Measurements from ENCODE around the gene MGLL. TPM values are rescaled to one million over a fixed set of nuclear protein-coding genes. Genes with fewer than 3 reads are reported as not detected.

The MGLL gene
- 51.6 TPM for polyA plus RNA-seq (2013, experiment 1 of 2; ENCODE audit: insufficient read length)
- 51.1 TPM for polyA plus RNA-seq (2013, experiment 2 of 2; ENCODE audit: insufficient read length)

- peak; percentile 56 for DNase-seq
Measured at GRCh38 chr3:127822041-127822681, at the start of gene MGLL. MGLL (minus strand) TSS chr3:127822515; CDS start chr3:127822318, 197 bp downstream.

GRCh38 chr3:127870156-127870555, 47.8 kb upstream of the MGLL start:
- no peak for DNase-seq

GRCh38 chr3:127867986-127868385, 45.7 kb upstream of the MGLL start:
- DNase-seq, result no peak

DNA sequence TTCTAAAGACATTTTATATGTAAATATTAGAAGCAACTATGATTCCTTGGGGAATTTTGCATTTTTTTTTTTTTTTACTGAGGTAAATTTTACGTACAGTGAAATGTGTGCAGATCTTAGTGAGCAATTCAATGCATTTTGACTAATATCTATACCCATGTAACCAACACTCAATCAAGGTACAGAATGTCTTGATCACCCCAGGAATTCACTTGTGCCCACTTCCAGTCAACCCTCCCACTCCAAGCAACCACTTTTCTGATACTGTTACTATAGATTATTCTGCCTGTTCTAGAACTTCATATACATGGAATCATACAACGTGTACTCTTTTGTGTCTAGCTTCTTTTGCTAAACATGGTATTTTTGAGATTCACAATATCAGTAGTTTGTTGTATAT, 45.1 kb upstream of the MGLL start:
- DNase-seq, result no peak

GRCh38 chr3:127865941-127866340, 43.6 kb upstream of the MGLL start:
- DNase-seq, result peak; percentile 61

GRCh38 chr3:127860211-127860696, 37.9 kb upstream of the MGLL start:
- DNase-seq, result no peak

- DNase-seq, result no peak
Measured at GRCh38 chr3:127859730-127860129, 37.4 kb upstream of the MGLL start.

DNA sequence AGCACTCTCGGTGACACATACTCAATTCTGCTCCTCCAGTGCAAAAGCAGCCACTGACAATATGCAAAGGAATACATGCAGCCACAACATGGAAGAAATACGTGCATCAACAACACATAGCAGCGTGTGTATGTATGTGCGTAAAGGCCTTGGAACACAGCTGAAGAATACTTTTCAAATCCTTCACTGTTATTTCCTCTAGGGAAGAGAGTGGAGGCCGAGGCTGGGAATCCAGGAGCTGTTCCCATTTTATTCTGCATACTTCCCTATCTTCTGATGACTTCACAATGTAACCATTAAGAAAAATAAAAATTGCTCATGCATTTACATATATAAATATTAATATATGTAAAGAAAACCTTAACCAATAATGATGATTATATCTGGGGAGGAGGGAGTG, 36.6 kb upstream of the MGLL start:
- DNase-seq, result no peak

DNA sequence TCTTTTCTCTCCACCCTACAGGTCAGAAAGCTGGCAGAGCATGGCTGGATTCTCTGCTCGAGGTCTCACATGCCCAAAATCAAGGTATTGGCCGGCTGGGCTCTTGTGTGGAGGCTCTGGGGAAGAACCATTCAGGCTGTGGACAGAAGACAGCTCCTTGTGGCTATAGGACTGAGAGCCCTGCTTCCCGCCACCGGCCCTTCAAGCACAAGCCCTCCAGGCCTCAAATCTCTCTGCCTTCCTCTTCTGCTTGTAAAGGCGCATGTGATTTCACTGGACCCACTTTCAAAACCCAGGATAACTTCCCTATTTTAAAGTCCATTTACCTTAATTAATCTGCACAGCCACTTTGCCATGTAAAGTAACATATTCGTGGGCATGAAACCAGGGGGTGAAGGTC, 36.2 kb upstream of the MGLL start:
- no peak for DNase-seq

DNA sequence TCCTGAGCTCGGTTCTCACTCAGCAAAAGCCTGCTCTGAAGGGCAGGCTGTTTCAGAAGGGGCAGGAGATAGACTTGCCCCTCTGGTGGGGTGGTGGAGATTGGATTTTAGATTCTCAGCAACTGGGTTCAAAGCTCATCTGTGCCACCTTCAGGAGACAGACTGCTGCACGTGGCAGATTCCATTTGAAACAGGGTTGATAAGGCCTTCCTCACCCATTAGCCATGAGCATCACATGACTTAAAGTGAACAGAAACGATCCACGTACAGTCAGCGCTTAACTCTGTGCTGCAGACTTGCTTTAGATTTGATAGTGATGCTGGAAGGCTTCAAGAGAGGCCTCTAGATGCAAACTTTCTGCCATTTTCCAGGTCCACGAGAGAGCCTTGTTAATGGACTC, 35.0 kb upstream of the MGLL start:
- peak; percentile 32 for DNase-seq

- no peak for DNase-seq
Measured at GRCh38 chr3:127856801-127857200, 34.5 kb upstream of the MGLL start.

DNA sequence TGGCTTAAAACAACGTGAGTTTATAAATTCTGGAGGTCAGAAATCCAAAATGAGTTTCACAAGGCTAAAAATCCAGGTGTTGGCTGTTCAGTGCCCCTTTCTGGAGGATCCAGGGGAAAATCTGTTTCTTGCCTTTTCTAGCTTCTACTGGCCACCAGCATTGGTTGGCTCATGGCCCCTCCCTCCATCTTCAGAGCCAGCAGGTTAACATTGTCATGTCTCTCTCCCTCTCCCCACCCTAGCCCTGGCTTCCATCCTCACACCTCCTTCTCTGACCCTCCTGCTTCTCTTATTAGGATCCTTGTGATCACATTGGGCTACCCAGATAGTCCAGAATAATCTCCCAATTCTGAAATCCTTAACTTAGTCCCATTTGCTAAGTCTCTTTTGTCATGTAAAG, 32.9 kb upstream of the MGLL start:
- no peak for DNase-seq

- DNase-seq, result no peak
Measured at GRCh38 chr3:127853681-127854080, 31.4 kb upstream of the MGLL start.

GRCh38 chr3:127851899-127852298, 29.6 kb upstream of the MGLL start:
- no peak for DNase-seq

DNA sequence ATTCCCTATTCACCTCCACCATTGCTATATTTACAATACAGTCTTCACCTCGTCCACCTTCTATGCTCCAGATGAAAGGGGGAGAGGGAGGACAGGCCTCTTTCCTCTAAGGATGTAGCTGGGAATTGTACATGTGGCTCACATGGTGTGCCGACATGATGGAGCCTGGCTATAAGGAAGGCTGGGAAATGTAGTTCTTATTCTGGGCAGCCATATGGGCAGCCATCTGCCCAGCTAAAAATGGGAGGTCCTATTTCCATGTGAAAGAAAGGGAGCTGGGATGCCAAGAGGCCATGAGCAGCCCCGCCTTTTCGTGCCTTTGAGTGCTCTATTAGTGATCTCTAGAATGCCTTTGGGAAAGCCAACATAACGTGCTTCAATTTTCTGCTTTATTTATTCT, 27.1 kb upstream of the MGLL start:
- no peak for DNase-seq

DNA sequence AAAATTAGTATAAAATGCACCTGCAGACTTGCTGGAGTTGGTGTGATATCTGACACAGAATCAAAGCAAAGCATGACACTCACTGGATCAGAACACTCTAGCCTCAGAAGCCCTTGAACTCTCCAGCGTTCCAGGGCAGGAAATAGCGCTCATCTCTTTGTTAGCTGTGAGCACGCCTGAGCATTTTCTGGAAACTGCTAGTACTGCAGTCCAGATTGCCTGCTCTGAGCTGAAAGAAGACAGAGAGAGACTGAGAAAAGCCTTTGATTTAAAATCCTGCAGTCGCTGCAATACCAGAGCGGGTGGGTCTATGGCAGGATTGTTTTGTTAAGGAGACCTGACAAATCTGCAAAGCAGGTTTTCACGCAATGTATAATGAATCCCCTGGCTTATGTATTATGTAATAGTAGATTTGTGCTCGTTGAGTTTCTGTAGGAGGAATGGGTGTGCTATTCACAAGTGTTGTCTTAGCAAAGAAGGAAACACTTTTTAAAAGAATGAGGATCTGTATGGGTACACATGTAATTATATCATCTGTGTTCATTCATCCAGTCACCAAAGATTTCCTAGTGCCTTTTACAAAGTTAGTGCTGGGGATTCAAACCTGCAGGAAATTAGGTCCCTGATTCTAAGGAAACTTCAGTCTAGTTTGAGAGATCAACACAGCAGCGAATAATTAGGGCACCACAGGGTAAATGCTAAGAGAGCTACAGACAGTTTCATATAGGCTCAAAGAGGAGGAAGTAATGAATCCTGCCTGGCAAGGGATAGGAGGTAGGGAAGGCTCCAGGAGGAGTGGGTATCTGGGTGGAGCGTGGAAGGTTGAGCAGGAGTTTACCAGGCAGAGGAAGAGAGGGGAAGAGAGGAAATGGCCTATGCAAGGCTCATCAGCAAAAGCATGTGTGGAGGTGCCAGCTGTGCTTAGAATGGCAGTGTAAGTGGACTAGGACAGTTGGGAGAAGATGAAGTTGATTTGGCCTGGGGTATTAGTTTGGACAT, 26.1 kb upstream of the MGLL start:
- DNase-seq, result peak; percentile 22

DNA sequence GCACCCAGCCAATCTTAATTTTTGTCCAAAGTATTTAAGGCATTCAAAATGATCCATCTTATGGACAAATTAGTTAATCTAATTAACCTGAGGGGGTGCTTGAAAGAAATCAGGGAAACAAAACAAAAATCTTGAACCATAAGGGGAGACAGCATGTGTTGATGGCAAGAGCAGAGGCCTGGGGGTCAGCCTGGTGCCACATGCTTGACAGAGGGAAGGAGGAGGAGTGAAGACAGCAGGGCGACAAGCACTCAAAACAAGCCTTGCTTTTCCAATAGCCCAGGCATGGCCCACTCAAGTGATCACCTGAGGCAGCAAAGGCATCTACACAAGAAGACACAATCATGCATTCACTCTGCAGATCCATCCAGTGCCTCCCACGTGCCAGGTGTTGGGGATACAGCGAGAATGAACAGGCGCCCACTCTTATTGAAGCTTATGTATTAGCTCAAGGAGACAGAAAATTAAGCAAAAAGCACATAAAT, 25.0 kb upstream of the MGLL start:
- no peak for DNase-seq

DNA sequence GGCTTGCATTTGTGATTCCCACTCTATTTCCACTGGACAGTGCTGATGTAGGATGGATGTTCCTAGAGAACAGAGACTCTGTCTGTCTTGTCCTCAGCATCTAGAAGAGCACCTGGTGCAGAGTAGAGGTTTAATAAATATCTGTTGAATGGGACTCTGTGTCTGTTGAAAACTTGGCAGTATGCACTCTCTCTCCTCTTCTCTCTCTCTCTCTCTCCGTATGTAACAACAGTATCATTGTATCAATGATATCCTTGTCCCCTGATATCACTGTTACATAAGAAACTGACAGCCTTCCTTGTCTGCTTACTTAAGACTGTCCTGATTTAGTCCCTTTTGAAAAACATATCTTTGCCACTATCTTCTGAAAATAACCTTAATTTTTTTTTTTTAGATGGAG, 24.3 kb upstream of the MGLL start:
- no peak for DNase-seq

DNA sequence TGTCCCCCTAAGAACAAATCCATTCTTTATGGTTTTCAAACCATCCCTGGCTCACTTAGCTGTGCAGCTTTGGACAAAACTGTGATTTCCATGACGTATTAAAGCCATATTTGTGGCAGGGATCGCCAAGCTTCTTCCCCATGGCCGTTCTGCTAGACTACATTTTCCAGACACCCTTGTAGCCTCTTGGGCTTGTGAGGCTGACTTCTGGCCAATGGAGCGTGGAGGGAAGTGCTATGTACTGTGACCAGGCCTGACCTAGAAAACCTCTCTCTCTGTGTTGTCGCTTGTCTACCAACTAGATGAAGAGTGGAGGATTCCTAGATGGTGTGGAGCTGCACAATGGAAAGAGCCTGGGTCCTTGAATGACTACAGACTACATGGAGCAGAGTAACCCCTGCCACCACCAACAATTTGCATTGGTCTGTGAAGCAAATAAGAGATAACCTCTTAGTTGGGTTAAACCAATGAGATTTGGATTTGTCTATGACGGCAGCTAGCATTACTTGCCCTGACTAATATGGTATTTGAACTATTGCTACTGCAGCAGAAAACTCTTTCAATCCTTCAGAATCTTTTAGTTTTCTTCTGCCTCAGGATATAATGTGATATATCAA, 22.1 kb upstream of the MGLL start:
- DNase-seq, result no peak

DNA sequence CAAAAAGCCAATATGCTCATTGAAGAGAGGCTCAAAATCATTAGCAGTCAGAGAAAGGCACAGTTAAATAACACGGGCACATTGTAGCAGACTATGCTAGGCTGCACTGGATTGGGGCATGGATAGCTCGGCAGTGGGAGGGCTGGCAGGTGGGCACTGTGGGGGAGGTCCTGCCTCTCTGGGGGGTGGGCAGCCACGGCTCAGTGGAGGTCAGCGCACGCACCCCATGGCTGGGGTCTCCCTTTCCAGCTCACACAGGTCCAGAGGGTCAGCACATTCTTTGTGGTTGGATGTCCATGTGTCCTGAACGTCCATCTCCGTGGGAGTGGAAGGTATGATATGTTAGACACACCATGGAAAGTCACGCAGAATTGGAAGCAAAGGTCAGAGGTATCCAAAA, 18.4 kb upstream of the MGLL start:
- no peak for DNase-seq

GRCh38 chr3:127839099-127839498, 16.8 kb upstream of the MGLL start:
- DNase-seq, result no peak

DNA sequence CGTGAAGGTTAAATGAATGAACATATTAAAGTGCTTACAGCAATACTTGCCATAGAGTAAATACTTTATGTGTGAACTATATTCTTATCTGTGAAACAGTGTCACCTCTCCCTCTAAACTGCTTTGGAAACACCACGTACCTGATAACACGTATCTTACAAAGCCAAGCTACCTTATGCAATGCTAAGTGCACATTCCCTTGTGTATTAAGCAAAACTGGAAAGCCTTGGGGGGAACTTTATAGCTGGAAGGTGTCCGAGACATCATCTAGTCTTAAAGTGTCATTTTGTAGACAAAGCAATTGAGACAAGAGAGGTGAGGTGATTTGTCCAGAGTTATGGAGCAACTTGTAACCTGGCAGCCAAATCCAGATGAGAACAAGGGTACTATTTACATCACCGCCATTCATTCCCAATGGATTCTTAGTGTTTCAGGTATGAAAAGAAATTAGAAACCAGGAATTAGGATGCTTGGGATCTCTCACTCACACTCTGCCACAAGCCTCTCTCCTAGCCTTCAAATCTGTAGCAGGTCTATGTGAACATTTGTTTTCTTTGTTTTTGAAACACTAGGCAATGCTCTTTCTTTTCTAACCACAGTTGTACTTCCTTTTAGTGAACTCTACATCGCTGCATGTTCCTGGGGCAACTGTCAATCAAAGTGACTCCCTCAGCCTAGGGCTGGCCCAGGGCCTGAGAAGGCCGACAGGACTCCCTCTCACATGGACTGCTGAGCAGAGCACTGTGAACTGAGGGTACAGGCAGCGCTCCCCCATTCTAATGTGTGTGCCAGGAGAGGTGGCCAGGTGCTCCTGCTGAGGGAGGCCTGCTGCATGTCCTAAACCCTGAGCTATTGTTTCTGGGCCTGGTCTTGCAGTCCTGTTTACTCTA, 13.9 kb upstream of the MGLL start:
- DNase-seq, result no peak

All from fibroblast of skin of scalp (primary cell).